Vagina (tissue), 2 donors: ENCODE results near the gene GSTO1.

Source experiments
- CTCF ChIP-seq, 3 experiments: fragments of 450-650 bp in 2 of 3; fragments of 200-600 bp in 1 of 3; sonication (generic) in 1 of 3; IDR thresholded peaks; one replicate each; pipeline ENCODE4 v1.5.1; 2017 to 2019; ENCODE audit warnings: antibody characterized with exemption in 3 of 3, mild to moderate bottlenecking in 2 of 3, moderate library complexity in 2 of 3
- POLR2A ChIP-seq, 2 donors: fragments of 450-650 bp; IDR thresholded peaks; one replicate each; pipeline ENCODE4 v1.6.1; 2017; ENCODE audit warnings: antibody characterized with exemption in 2 of 2, mild to moderate bottlenecking in 2 of 2, moderate library complexity in 2 of 2

- no peak for TF ChIP-seq POLR2A (IDR thresholded peaks at IDR 0.05)
- TF ChIP-seq CTCF (IDR thresholded peaks at IDR 0.05): no peak
Measured at GRCh38 chr10:104256335-104256961, 1.8 kb downstream of the GSTO1 start.
